ENCODE data around the gene TRIM4.
"Not testable (repeated sequence)": the region's sequence is repeated elsewhere in the genome, so short reads cannot be mapped to it uniquely, and the experiment has no call there.

TRIM4 gene

GRCh38 chr7:99901581-99901980, 17.7 kb downstream of the TRIM4 start:
- Histone ChIP-seq H3K27me3 (ENCODE audit: control insufficient read depth, insufficient read depth, low read length) (no peaks in the 10 kb centered on the region), H3K9ac (ENCODE audit: low read depth, low read length) (no peak overlapping the region), H3K36me3 (ENCODE audit: control insufficient read depth, insufficient read depth, low read length) (no peaks in the 10 kb centered on the region), H3K4me3 (ENCODE audit: low read depth, low read length) (no peak overlapping the region), H3K4me1 (ENCODE audit: control insufficient read depth, insufficient read depth, low read length) (no peaks in the 10 kb centered on the region), H3K9me3 (ENCODE audit: control insufficient read depth, insufficient read depth, low read length) (no peaks in the 10 kb centered on the region)

- H3K9me3 ChIP-seq (ENCODE audit: control insufficient read depth, insufficient read depth, low read length): no peaks in the 10 kb centered on the region
- no peaks in the 10 kb centered on the region for H3K4me1 ChIP-seq (ENCODE audit: control insufficient read depth, insufficient read depth, low read length)
- no peaks in the 10 kb centered on the region for H3K27me3 ChIP-seq (ENCODE audit: control insufficient read depth, insufficient read depth, low read length)
- no peak overlapping the region for H3K4me3 ChIP-seq (ENCODE audit: low read depth, low read length)
- no peak overlapping the region for H3K9ac ChIP-seq (ENCODE audit: low read depth, low read length)
- H3K36me3 ChIP-seq (ENCODE audit: control insufficient read depth, insufficient read depth, low read length): no peaks in the 10 kb centered on the region
Measured at GRCh38 chr7:99899830-99900519, 19.4 kb downstream of the TRIM4 start.

GRCh38 chr7:99898836-99899235, 20.5 kb downstream of the TRIM4 start:
- Histone ChIP-seq H3K9me3 (ENCODE audit: control insufficient read depth, insufficient read depth, low read length) (no peaks in the 10 kb centered on the region), H3K4me3 (ENCODE audit: low read depth, low read length) (no peak overlapping the region), H3K27me3 (ENCODE audit: control insufficient read depth, insufficient read depth, low read length) (no peaks in the 10 kb centered on the region), H3K4me1 (ENCODE audit: control insufficient read depth, insufficient read depth, low read length) (no peaks in the 10 kb centered on the region), H3K9ac (ENCODE audit: low read depth, low read length) (no peak overlapping the region), H3K36me3 (ENCODE audit: control insufficient read depth, insufficient read depth, low read length) (no peaks in the 10 kb centered on the region)

- Histone ChIP-seq H3K9me3 (ENCODE audit: control insufficient read depth, insufficient read depth, low read length) (no peaks in the 10 kb centered on the region), H3K9ac (ENCODE audit: low read depth, low read length) (no peak overlapping the region), H3K36me3 (ENCODE audit: control insufficient read depth, insufficient read depth, low read length) (no peaks in the 10 kb centered on the region), H3K4me1 (ENCODE audit: control insufficient read depth, insufficient read depth, low read length) (no peaks in the 10 kb centered on the region), H3K27me3 (ENCODE audit: control insufficient read depth, insufficient read depth, low read length) (no peaks in the 10 kb centered on the region), H3K4me3 (ENCODE audit: low read depth, low read length) (no peak overlapping the region)
Measured at GRCh38 chr7:99898023-99898357, 21.3 kb downstream of the TRIM4 start.

GRCh38 chr7:99897322-99898022, 21.9 kb downstream of the TRIM4 start:
- Histone ChIP-seq H3K4me1 (ENCODE audit: control insufficient read depth, insufficient read depth, low read length) (no peaks in the 10 kb centered on the region), H3K36me3 (ENCODE audit: control insufficient read depth, insufficient read depth, low read length) (no peaks in the 10 kb centered on the region), H3K9ac (ENCODE audit: low read depth, low read length) (no peak overlapping the region), H3K4me3 (ENCODE audit: low read depth, low read length) (no peak overlapping the region), H3K27me3 (ENCODE audit: control insufficient read depth, insufficient read depth, low read length) (no peaks in the 10 kb centered on the region), H3K9me3 (ENCODE audit: control insufficient read depth, insufficient read depth, low read length) (no peaks in the 10 kb centered on the region)

GRCh38 chr7:99894738-99895137, 24.6 kb downstream of the TRIM4 start:
- Histone ChIP-seq H3K9ac (ENCODE audit: low read depth, low read length) (no peak overlapping the region), H3K4me3 (ENCODE audit: low read depth, low read length) (no peak overlapping the region), H3K27me3 (ENCODE audit: control insufficient read depth, insufficient read depth, low read length) (no peaks in the 10 kb centered on the region), H3K36me3 (ENCODE audit: control insufficient read depth, insufficient read depth, low read length) (no peaks in the 10 kb centered on the region), H3K4me1 (ENCODE audit: control insufficient read depth, insufficient read depth, low read length) (no peaks in the 10 kb centered on the region), H3K9me3 (ENCODE audit: control insufficient read depth, insufficient read depth, low read length) (no peaks in the 10 kb centered on the region)

- Histone ChIP-seq H3K4me3 (ENCODE audit: low read depth, low read length) (no peak overlapping the region), H3K9me3 (ENCODE audit: control insufficient read depth, insufficient read depth, low read length) (no peaks in the 10 kb centered on the region), H3K36me3 (ENCODE audit: control insufficient read depth, insufficient read depth, low read length) (no peaks in the 10 kb centered on the region), H3K9ac (ENCODE audit: low read depth, low read length) (no peak overlapping the region), H3K4me1 (ENCODE audit: control insufficient read depth, insufficient read depth, low read length) (no peaks in the 10 kb centered on the region), H3K27me3 (ENCODE audit: control insufficient read depth, insufficient read depth, low read length) (no peaks in the 10 kb centered on the region)
Measured at GRCh38 chr7:99893280-99893679, 26.1 kb downstream of the TRIM4 start.

- H3K9ac ChIP-seq (ENCODE audit: low read depth, low read length); H3K9me3 ChIP-seq (ENCODE audit: control insufficient read depth, insufficient read depth, low read length); H3K27me3 ChIP-seq (ENCODE audit: control insufficient read depth, insufficient read depth, low read length); H3K4me3 ChIP-seq (ENCODE audit: low read depth, low read length); H3K36me3 ChIP-seq (ENCODE audit: control insufficient read depth, insufficient read depth, low read length); H3K4me1 ChIP-seq (ENCODE audit: control insufficient read depth, insufficient read depth, low read length): not testable (repeated sequence)
Measured at GRCh38 chr7:99890348-99890747, 29.0 kb downstream of the TRIM4 start.

GRCh38 chr7:99888366-99888765, 31.0 kb downstream of the TRIM4 start:
- H3K36me3 ChIP-seq (ENCODE audit: control insufficient read depth, insufficient read depth, low read length); H3K4me1 ChIP-seq (ENCODE audit: control insufficient read depth, insufficient read depth, low read length); H3K9ac ChIP-seq (ENCODE audit: low read depth, low read length); H3K9me3 ChIP-seq (ENCODE audit: control insufficient read depth, insufficient read depth, low read length); H3K4me3 ChIP-seq (ENCODE audit: low read depth, low read length); H3K27me3 ChIP-seq (ENCODE audit: control insufficient read depth, insufficient read depth, low read length): not testable (repeated sequence)

GRCh38 chr7:99881370-99881769, 38.0 kb downstream of the TRIM4 start:
- no peaks in the 10 kb centered on the region for H3K4me1 ChIP-seq (ENCODE audit: control insufficient read depth, insufficient read depth, low read length)
- H3K27me3 ChIP-seq (ENCODE audit: control insufficient read depth, insufficient read depth, low read length): no peaks in the 10 kb centered on the region
- no peak overlapping the region for H3K4me3 ChIP-seq (ENCODE audit: low read depth, low read length)
- H3K36me3 ChIP-seq (ENCODE audit: control insufficient read depth, insufficient read depth, low read length): no peaks in the 10 kb centered on the region
- H3K9ac ChIP-seq (ENCODE audit: low read depth, low read length): no peak overlapping the region
- no peaks in the 10 kb centered on the region for H3K9me3 ChIP-seq (ENCODE audit: control insufficient read depth, insufficient read depth, low read length)

- H3K36me3 ChIP-seq (ENCODE audit: control insufficient read depth, insufficient read depth, low read length): no peaks in the 10 kb centered on the region
- no peak within 1 kb of the TSS for H3K4me3 ChIP-seq (ENCODE audit: low read depth, low read length)
- H3K9me3 ChIP-seq (ENCODE audit: control insufficient read depth, insufficient read depth, low read length): no peaks in the 10 kb centered on the region
- H3K9ac ChIP-seq (ENCODE audit: low read depth, low read length): no peak within 1 kb of the TSS
- H3K27me3 ChIP-seq (ENCODE audit: control insufficient read depth, insufficient read depth, low read length): no peaks in the 10 kb centered on the region
- H3K4me1 ChIP-seq (ENCODE audit: control insufficient read depth, insufficient read depth, low read length): no peaks in the 10 kb centered on the region
Measured at GRCh38 chr7:99876933-99877332, 42.4 kb downstream of the TRIM4 start, which contains the start of gene OR2AE1. Gene OR2AE1 (minus strand): TSS chr7:99877033. CDS start chr7:99877033, 0 bp downstream.

GRCh38 chr7:99876491-99876890, 42.8 kb downstream of the TRIM4 start:
- Histone ChIP-seq H3K4me3 (ENCODE audit: low read depth, low read length) (no peak overlapping the region), H3K9me3 (ENCODE audit: control insufficient read depth, insufficient read depth, low read length) (no peaks in the 10 kb centered on the region), H3K36me3 (ENCODE audit: control insufficient read depth, insufficient read depth, low read length) (no peaks in the 10 kb centered on the region), H3K9ac (ENCODE audit: low read depth, low read length) (no peak overlapping the region), H3K4me1 (ENCODE audit: control insufficient read depth, insufficient read depth, low read length) (no peaks in the 10 kb centered on the region), H3K27me3 (ENCODE audit: control insufficient read depth, insufficient read depth, low read length) (no peaks in the 10 kb centered on the region)
